Posterior vena cava (tissue), 2 donors: ENCODE results near the gene NUDCD2. TPM values are rescaled to one million over a fixed set of nuclear protein-coding genes. Genes with fewer than 3 reads are reported as not detected.
"Not testable (repeated sequence)": the region's sequence is repeated elsewhere in the genome, so short reads cannot be mapped to it uniquely, and the experiment has no call there.

Source experiments
- DNase-seq: peaks from one replicate; pipeline ENCODE4 v3.0.0-alpha.2; 2020; ENCODE audit warnings: low spot score
- intact Hi-C, 2 donors: fragments of 100-400 bp; cut with DNase I; formaldehyde crosslinking; loops; one replicate each; pipeline versions ENCODE4 v1.14.1 to v1.14.2; 2022 to 2023
- total RNA-seq, 2 donors: library from RNA; stranded (reverse); fragmentation: NEBNext Ultra II Directional; extraction: Animal tissue kit (Norgen Biotek cat#: 25700); gene quantifications; one replicate each; pipeline ENCODE4 v1.2.1, GENCODE V29; 2021
- donor health status: DM: yes; HTN: yes; CAD: no.
- donor health status: DM: yes; HTN: yes; CAD: no.

NUDCD2 gene
- total RNA-seq, 2 donors from 2014 or later: 17.8 to 21.6 TPM

DNA sequence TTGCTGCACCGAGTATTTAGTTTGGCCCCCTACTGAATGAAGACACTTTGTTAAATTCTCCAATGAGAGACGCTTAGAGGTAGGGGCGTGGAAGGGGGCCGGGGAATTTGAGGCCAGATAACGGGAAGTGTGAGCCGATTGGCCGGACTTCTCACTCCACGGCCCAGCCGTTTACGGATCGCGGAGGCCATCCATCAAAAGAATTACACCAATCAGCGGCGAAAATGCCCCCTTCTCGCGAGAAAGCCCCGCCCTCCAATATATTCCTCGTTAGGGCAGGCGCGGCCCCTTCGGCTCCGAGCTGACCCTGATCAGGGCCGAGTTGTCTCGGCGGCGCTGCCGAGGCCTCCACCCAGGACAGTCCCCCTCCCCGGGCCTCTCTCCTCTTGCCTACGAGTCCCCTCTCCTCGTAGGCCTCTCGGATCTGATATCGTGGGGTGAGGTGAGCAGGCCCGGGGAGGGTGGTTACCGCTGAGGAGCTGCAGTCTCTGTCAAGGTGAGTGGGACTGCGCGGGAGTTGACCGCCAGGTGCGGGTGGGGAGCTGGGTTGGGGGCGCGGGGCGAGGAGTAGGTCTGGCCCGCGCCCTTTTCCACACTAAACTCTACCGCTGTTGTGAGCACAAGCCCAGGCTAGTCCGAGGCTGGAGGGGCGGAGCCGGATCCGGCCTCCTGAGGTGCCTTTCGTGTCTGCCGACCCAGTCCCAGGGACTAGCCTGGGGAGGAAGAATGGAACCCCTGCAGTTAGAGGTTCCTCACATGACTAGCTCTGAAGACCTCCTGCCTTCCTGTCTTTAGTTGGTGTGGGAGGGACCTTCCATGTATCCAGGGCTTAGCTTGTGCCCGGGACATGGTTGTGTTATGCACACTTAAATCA is 22.4 kb downstream of the NUDCD2 start, which contains the start of gene CCNG1:
Gene CCNG1, plus strand, starts transcription at position 287 of the 874 bp plus-strand sequence. CDS start 1,662 bp downstream, outside the sequence.
- intact Hi-C loops: no loop called here
- DNase-seq: peak; percentile 97

DNA sequence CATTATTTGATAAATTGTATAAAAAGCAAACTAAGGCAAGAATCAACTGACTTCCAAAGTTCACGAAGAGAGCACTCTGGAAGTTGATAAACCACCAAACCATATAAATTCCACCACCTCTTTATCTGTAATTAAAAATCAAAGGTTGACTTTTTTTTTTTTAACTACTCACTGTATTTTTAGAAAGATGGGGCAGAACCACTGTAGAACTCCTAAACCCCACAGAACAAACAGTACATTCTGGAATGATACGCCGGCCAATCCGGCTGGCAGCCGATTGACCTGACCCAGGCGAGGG is 22.9 kb downstream of the NUDCD2 start:
- intact Hi-C loops: no loop called here
- DNase-seq: no peak

DNA sequence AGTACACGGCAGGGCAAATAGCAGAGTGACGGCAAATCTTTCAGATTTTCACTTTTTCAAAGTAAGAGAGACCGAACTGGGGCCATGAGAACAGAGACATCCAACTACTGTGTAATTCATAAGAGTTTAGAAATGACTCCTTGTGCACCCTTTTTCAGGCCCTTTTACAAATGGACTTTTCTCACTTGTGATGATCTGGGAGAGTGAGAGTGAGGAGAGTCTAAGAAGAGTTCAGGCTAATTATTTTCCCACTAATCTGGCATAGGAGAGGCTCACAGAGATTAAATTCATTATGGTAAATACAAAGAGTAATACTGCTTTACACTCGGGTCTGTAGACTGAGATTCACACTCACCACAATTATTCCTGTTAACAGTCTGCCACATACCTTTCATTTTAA is 23.4 kb downstream of the NUDCD2 start:
- DNase-seq: no peak
- intact Hi-C loops: no loop called here

DNA sequence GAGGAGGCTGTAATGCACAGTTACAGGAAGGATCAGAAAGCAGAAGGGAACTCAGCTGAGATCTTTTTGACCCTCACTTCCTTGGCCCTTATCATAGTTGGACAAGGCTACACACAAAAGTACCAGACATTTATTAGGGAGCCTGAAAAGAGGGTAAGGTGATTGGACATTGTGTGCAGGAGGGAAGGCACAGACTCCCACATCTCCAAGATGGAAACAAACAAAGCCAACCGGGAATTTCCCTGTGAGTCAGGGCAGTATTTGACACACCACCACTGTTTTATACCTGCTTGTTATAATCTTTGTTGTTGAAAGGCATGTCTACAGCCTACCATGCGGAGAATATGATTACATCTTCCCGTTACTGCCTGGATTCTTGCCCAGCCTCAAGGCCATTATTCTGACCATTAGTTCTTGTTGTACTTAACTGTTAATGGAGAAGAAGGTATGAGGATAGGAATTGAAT is 25.5 kb downstream of the NUDCD2 start:
- DNase-seq: no peak

DNA sequence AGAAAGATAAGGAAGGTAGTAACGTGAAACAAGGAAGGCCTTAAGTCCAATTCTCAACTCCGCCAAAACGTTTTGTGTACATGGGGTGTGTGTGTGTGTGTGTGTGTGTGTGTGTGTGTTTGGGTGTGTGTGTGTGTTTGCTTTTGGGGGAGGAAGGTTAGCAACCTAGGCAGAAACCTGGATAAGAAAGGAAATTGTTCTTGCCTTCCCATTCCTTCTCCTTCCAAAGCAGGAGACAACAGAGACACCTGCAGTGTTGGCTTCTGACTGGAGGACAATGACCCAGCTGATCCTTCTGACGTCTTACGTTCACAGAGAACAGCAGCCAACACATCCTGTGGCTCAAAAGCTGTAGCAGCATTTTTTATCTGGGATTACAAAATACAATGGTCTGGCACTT is 26.6 kb downstream of the NUDCD2 start:
- DNase-seq: no peak
- intact Hi-C loops: no loop called here

More for the DNA sequence above, 25.5 kb downstream of the NUDCD2 start:
- intact Hi-C loops: no loop called here

DNA sequence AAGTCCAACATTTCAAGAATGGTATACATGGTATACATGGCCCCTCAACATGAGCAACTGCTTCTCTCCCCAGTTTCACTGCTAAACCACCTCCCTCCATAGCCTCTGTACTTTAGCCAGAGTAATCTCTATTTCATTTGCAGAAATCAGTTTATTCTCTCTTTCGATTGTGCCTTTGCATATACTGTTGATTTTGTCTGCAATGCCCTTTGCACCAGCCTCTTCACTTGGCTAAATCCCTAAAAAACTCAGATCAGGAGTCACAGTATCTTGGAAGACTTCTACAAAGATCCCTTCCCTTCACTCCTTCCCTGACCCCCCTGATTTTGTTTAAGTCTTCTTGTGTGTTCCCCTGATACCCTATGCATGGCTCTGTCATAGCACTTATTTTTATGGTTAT is 27.4 kb downstream of the NUDCD2 start:
- intact Hi-C loops: no loop called here
- no peak for DNase-seq

DNA sequence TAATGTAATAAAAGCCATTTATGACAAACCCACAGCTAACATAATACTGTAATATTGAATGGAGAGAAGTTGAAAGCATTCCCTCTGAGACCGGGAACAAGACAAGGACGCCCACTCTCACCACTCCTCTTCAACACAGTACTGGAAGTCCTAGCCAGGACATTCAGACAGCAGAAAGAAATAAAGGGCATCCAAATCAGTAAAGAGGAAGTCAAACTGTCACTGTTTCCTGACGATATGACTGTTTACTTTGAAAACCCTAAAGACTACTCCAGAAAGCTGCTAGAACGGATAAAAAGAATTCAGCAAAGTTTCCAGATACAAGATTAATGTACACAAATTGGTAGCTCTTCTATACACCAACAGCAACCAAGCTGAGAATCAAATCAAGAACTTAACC is 33.8 kb downstream of the NUDCD2 start:
- DNase-seq, intact Hi-C loops: not testable (repeated sequence)

DNA sequence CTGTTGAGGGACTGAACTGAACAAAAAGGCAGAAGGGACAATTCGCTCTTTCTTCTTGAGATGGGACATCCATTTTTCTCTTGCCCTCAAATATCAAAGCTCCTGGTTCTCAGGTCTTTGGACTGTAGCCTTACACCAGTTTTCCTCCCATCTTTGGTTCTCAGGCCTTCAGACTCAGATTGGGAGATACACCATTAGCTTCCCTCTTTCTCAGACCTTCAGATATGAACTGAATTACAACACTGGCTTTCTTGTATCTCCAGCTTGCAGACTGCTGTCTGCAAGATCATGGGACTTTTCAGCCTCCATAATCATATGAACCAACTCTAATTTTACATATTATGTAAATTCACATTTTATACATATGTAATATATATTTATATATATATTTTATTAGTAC is 35.1 kb downstream of the NUDCD2 start:
- no peak for DNase-seq
- intact Hi-C loops: no loop called here

DNA sequence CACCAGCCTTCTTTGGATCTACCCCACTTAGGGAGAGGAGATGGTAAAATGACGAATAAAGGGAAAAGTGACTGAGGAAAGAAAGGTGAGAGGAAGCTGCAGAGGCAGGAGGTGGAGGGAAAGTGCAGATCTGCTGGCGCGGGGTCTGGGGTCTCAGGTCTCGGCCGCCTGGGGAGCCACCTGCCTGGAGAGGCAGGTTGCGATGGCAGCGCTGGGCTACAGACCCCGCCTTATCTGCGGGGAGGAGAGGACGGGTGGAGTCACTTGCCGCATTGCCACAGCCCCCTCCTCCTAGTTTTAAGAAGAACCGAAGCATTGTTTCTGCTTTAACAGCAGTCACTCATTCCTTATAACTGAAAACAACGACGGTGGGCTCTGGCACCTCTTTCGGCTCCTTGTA is 44.2 kb downstream of the NUDCD2 start:
- intact Hi-C loops, DNase-seq: not testable (repeated sequence)

DNA sequence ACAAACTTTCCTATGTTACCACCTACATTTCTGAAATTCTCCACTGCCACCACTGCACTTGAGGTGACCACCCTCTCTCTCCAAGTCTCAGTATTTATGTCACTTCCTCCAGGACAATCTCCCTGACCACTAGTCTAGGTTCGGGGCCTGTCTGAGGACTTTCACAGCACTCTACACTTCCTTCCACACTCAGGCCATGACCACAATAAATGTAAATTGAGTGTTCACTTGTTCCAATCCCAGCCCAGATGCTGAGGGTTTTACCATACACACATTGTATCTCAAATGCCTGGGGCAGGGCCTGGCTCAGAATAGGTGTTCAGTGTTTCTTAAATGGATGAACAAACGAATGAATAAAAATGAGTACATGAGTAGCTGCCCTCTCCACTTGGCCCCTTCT is 49.4 kb downstream of the NUDCD2 start:
- intact Hi-C loops: no loop called here

DNA sequence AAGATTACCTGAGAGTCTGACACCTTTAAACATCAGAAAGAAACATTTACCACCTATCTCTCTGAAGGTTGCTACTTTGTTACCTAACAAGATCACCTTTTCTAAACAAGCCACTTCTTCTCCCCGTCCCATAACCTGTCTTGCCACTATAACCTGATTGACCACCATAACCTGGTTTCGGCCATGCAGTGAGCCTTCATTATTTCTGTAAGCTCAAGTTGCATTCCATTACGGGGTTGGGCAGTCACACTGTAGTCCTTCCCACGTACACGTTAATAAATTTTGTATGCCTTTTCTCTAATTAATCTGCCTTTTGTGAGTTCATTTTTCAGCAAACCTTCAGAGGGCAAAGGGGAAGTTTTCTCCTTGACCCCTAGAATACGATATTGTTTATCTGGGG is 50.5 kb downstream of the NUDCD2 start:
- intact Hi-C loops: no loop called here
- DNase-seq: no peak

More for the DNA sequence above, 49.4 kb downstream of the NUDCD2 start:
- no peak for DNase-seq

DNA sequence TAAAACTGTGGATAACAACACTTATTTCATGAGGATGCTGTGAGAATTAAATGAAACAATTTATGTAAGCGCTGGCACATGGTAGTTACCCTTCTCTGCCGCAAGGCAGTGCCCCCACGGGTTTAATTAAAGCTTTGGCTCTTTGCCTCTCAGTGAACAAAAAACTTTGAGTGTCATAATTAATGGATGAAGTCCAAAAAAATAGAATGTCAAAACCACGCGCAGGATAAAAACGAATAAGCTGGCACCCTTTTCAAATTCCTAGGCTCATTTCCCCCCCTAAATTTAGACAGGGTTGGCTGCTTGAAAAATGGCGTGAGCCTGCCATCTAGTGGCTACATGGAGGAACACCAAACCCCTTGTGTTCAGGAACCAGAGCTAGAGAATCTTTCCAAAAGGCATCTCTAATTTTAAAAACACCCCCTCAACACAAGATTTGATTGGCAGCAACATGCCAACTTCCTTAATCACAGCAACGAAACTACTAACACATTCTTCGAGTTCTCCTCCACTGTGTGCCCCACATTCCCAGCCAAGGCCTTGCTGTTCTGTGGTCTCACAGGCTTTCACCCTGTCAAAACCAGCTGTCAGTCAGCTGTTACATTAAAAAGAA is 51.5 kb downstream of the NUDCD2 start:
- intact Hi-C loops: no loop called here
- peak; percentile 85 for DNase-seq

DNA sequence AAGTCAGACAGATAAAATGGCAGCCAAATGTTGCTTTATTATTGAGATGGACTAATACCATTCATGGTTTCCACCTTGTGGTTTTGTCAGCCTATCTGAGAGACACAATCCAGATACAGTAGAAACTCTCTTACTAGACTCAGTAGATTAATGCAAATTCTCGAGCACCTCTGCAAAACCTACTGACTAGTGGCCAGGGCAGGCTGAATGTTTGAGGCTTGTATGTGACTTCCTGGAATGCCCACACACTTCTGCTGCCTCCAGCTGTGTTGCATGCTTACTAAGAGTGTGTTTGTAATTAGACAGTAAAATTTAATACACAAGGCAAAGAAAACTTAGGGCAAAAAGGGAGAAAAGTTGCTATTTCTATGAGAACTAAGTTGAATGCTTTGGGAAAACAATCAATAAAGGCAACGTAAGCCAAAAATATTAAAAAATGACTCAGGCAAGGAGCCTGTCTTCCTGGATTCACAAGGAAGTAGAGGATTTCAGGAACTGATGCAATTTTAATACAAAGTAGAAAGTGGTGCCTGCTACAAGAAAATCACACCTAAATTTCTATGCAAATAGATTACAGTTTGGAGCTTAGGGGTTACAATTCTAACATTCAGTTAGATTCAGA is 52.8 kb downstream of the NUDCD2 start:
- no peak for DNase-seq
- intact Hi-C loops: no loop called here

DNA sequence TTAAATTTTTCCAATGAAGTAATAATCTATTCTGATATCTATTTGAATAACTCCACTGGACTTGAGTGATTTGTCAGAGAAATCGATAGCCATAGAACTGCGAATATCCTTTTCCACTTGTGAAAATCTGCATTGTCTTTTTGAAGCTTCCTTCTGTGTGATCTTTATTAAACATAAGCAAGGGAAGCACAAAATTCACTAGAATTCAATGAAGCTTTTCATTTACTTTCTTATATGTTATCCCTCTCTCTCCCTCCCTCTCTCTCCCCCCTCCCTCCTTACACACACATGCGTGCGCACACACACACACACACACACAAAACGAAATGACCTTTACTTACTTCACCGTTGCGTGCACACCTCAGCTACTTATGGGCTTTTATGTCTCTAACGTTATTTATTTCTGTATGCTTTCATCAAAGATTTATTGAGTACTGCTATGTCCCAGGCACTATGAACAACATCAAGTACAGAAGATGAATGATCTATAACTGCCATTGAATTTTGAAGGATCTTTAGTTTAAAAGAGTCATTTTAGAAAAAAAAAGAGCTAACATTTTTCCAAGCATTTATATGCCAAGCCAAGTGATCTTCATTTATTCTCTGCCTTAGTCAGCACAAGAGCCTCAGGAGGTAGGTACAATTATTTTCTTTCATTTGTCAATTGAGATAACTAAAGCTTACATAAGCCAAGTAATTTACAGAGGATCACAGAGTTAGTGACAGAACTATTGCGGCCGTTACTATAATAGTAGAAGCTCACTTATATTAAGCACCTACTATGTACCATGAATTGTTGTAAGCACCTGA is 55.3 kb downstream of the NUDCD2 start:
- no peak for DNase-seq
- intact Hi-C loops: no loop called here

DNA sequence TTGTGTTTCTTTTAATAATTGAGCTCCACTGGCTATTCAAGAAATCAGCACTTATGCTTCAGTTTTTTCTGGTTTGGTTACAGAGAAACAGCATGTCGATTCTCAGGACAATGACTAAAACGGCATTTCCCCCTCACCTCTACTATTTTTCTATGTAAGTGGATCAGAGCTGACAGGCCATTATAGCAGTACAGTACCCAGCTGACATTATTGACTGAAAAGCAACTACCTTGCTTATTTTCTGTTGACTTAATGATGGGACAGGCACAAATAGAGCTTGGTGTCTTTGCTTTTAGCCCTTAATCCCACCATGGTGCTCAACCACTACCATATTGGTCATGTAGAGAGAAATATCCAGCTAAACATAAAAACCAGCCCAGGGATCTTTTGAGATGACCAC is 57.9 kb downstream of the NUDCD2 start:
- intact Hi-C loops: no loop called here
- no peak for DNase-seq

DNA sequence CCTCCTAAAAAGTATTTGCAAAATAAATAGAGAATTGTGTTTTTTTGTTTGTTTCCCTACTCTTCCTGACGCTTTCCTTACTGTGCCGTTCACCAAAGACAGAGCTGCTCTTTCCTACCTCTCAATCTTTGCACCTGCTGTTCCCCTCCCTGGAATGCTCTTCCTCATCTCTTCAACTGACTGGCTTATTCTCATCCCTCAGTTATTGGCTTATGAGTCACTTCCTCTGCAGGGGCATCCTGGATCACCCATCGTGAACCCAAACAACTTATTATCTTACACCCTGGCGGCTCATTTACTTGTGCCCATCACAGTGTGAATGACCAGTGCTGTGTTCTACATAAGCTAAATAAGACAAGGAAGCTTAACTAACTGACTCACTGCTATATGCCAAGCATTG is 58.6 kb downstream of the NUDCD2 start:
- no peak for DNase-seq

DNA sequence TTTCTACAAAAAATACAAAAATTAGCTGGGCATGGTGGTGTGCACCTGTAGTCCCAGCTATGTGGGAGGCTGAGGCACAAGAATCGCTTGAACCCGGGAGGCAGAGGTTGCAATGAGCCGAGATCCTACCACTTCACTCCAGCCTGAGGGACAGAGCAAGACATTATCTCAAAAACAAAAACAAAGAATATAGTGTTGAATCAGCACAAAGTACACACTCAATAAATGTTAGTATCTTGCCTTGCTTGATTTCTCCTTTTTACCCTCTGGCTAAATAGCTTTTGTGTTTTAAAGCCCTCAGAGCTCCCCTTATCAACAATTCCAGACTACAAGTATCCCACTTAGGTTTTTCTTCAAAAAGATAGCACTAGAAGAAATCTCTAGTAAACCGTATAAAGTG is 60.0 kb downstream of the NUDCD2 start:
- intact Hi-C loops: no loop called here
- no peak for DNase-seq

More for the DNA sequence above, 58.6 kb downstream of the NUDCD2 start:
- intact Hi-C loops: no loop called here

DNA sequence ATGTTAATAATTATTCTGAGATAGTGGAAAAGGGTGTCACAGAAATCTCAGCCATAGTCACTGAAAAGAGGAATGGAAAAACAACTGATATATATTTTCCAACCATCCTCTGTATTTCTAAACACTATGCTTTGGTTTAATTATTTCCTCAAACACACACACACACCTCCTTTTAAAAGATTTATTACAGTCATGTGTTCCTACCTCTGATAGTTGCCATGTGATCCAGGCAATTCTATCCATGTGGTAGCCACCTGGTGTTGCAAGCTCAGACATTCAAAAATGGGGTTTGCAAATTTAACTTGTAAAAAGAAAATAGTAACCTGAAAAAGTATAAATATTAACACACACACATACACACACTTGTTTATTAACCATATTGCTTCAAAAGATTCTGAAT is 62.5 kb downstream of the NUDCD2 start:
- no peak for DNase-seq
- intact Hi-C loops: no loop called here

DNA sequence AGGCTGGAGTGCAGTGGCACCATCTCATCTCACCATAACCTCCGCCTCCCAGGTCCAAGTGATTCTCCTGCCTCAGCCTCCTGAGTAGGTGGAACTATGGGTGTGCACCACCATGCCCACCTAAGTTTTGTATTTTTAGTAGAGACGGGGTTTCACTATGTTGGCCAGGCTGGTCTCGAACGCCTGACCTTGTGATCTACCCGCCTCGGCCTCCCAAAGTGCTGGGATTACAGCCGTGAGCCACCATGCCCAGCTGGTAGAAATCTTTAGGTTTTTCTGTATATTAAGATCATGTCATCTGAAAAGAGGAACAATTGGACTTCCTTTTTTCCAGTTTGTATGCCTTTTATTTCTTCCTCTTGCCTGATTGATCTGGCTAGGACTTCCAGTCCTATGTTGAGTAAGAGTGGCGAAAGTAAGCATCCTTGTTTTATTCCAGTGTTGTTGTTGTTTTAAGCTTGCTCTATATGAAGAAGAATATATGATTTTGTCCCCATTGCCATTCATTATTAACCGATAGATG is 63.0 kb downstream of the NUDCD2 start:
- DNase-seq, intact Hi-C loops: not testable (repeated sequence)
